Measurements from ENCODE around the gene DUSP19. TPM values are rescaled to one million over a fixed set of nuclear protein-coding genes. Genes with fewer than 3 reads are reported as not detected.

DUSP19 gene
- total RNA-seq, 1 donor from 2014 or later, result 3.7 TPM

DNA sequence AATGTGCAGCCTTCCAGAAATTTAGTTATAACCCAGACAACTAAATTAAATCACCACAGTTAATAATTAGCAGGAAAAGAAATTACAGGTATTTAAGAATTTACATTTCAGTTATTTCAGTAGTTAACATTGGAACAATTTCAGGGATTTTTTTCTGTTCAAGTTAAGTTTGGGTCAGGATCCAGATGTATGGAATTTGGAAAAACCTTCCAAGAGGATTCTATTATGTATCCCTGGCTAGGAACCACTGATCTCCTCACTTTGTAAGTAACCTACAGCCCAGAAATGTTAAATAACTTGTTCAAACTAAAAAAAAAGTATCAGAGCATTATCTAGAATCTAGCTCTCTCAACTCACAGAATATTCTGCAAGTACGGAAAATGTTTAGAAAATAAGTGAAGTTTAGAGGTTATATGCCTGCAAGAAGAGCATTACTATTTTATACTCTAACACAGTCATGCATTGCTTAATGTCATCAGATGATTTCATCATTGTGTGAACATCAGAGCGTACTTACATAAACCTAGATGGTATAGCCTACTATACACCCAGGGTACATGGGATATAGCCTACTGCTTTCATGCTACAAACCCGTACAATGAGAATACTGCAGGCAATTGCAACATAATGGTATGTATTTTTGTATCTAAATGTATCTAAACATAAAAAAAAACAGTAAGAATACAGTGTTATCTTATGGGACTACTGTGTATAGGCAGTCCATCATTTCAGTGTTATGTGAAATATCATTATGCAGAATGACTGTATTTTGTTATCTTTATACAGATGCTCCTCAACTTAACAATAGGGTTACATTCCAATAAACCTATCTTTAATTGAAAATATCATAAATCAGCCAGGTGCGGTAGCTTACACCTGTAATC, 46.4 kb upstream of the DUSP19 start:
- H3K4me1 Mint-ChIP-seq (ENCODE audit: low read depth, unreplicated experiment), result peaks cover 25% of the 10 kb centered on the region
- H3K4me1 ChIP-seq (ENCODE audit: insufficient read depth, low read length), result peaks cover 21% of the 10 kb centered on the region
- no peak overlapping the region for H3K9ac ChIP-seq (ENCODE audit: low read length)
- no peaks in the 10 kb centered on the region for H3K9me3 ChIP-seq (ENCODE audit: insufficient read depth, low read depth, low read length)
- no peak overlapping the region for H3K4me3 Mint-ChIP-seq (ENCODE audit: unreplicated experiment)
- H3K27me3 Mint-ChIP-seq (ENCODE audit: low read depth, unreplicated experiment), result no peaks in the 10 kb centered on the region
- FAIRE-seq (no peak), DNase-seq (ENCODE audit: low read depth) (no peak)
- no peak overlapping the region for H3K4me2 ChIP-seq (ENCODE audit: low read length)
- TF ChIP-seq CTCF (IDR thresholded peaks at IDR 0.05; ENCODE audit: insufficient read depth, low read depth, low read length), result no peak
- no peaks in the 10 kb centered on the region for H3K9me3 Mint-ChIP-seq (ENCODE audit: unreplicated experiment)
- no peak overlapping the region for H3K27ac Mint-ChIP-seq (ENCODE audit: unreplicated experiment)
- no peak overlapping the region for H3K27ac ChIP-seq (ENCODE audit: low read depth, low read length)
- H3K36me3 Mint-ChIP-seq (ENCODE audit: low read depth, unreplicated experiment), result no peaks in the 10 kb centered on the region
- H2AFZ ChIP-seq (ENCODE audit: low read depth, low read length), result no peak overlapping the region
- H3K36me3 ChIP-seq (ENCODE audit: insufficient read depth, low read length), result no peaks in the 10 kb centered on the region
- no peaks in the 10 kb centered on the region for H3K27me3 ChIP-seq (ENCODE audit: insufficient read depth, low read length)
- H3K79me2 ChIP-seq (ENCODE audit: insufficient read depth, low read length), result peaks cover 100% of the 10 kb centered on the region
- H3K4me3 ChIP-seq (ENCODE audit: insufficient read depth, low read depth, low read length), result no peak overlapping the region
- peaks cover 94% of the 10 kb centered on the region for H4K20me1 ChIP-seq (ENCODE audit: insufficient read depth, low read length)

GRCh38 chr2:183033951-183034350, 44.6 kb upstream of the DUSP19 start:
- H3K4me3 Mint-ChIP-seq (ENCODE audit: unreplicated experiment), result peak overlapping the region; percentile 96
- H3K9me3 Mint-ChIP-seq (ENCODE audit: unreplicated experiment), result no peaks in the 10 kb centered on the region
- no peaks in the 10 kb centered on the region for H3K36me3 ChIP-seq (ENCODE audit: insufficient read depth, low read length)
- H3K9ac ChIP-seq (ENCODE audit: low read length), result no peak overlapping the region
- H3K36me3 Mint-ChIP-seq (ENCODE audit: low read depth, unreplicated experiment), result no peaks in the 10 kb centered on the region
- H3K27me3 ChIP-seq (ENCODE audit: insufficient read depth, low read length), result no peaks in the 10 kb centered on the region
- DNase-seq (ENCODE audit: low read depth) (no peak), FAIRE-seq (no peak)
- no peak overlapping the region for H3K4me3 ChIP-seq (ENCODE audit: insufficient read depth, low read depth, low read length)
- H2AFZ ChIP-seq (ENCODE audit: low read depth, low read length), result no peak overlapping the region
- H3K27me3 Mint-ChIP-seq (ENCODE audit: low read depth, unreplicated experiment), result no peaks in the 10 kb centered on the region
- H3K27ac ChIP-seq (ENCODE audit: low read depth, low read length), result no peak overlapping the region
- peaks cover 25% of the 10 kb centered on the region for H3K4me1 Mint-ChIP-seq (ENCODE audit: low read depth, unreplicated experiment)
- peak overlapping the region; percentile 90 for H3K4me2 ChIP-seq (ENCODE audit: low read length)
- TF ChIP-seq EZH2 (IDR thresholded peaks at IDR 0.05; ENCODE audit: insufficient read depth, low read length) (no peak), CTCF (IDR thresholded peaks at IDR 0.05; ENCODE audit: insufficient read depth, low read depth, low read length) (no peak)
- H3K79me2 ChIP-seq (ENCODE audit: insufficient read depth, low read length), result peaks cover 91% of the 10 kb centered on the region
- H3K4me1 ChIP-seq (ENCODE audit: insufficient read depth, low read length), result peaks cover 23% of the 10 kb centered on the region
- H3K9me3 ChIP-seq (ENCODE audit: insufficient read depth, low read depth, low read length), result no peaks in the 10 kb centered on the region
- H4K20me1 ChIP-seq (ENCODE audit: insufficient read depth, low read length), result peaks cover 80% of the 10 kb centered on the region
- H3K27ac Mint-ChIP-seq (ENCODE audit: unreplicated experiment), result peak overlapping the region; percentile 73

- FAIRE-seq (no peak), DNase-seq (ENCODE audit: low read depth) (peak; percentile 74)
- Histone ChIP-seq H3K4me3 (ENCODE audit: insufficient read depth, low read depth, low read length) (peak overlapping the region; percentile 2), H3K9me3 (ENCODE audit: insufficient read depth, low read depth, low read length) (no peaks in the 10 kb centered on the region), H3K4me2 (ENCODE audit: low read length) (peak overlapping the region; percentile 90), H3K9ac (ENCODE audit: low read length) (no peak overlapping the region), H2AFZ (ENCODE audit: low read depth, low read length) (no peak overlapping the region), H4K20me1 (ENCODE audit: insufficient read depth, low read length) (peaks cover 72% of the 10 kb centered on the region), H3K36me3 (ENCODE audit: insufficient read depth, low read length) (no peaks in the 10 kb centered on the region), H3K4me1 (ENCODE audit: insufficient read depth, low read length) (peaks cover 22% of the 10 kb centered on the region), H3K27ac (ENCODE audit: low read depth, low read length) (peak overlapping the region; percentile 93), H3K27me3 (ENCODE audit: insufficient read depth, low read length) (no peaks in the 10 kb centered on the region), H3K79me2 (ENCODE audit: insufficient read depth, low read length) (peaks cover 82% of the 10 kb centered on the region)
- peaks cover 22% of the 10 kb centered on the region for H3K4me1 Mint-ChIP-seq (ENCODE audit: low read depth, unreplicated experiment)
- peak overlapping the region; percentile 96 for H3K4me3 Mint-ChIP-seq (ENCODE audit: unreplicated experiment)
- H3K27ac Mint-ChIP-seq (ENCODE audit: unreplicated experiment), result peak overlapping the region; percentile 59
- H3K27me3 Mint-ChIP-seq (ENCODE audit: low read depth, unreplicated experiment), result no peaks in the 10 kb centered on the region
- TF ChIP-seq EZH2 (IDR thresholded peaks at IDR 0.05; ENCODE audit: insufficient read depth, low read length) (no peak), CTCF (IDR thresholded peaks at IDR 0.05; ENCODE audit: insufficient read depth, low read depth, low read length) (no peak)
- no peaks in the 10 kb centered on the region for H3K36me3 Mint-ChIP-seq (ENCODE audit: low read depth, unreplicated experiment)
- H3K9me3 Mint-ChIP-seq (ENCODE audit: unreplicated experiment), result no peaks in the 10 kb centered on the region
Observed at GRCh38 chr2:183034806-183035205, 43.7 kb upstream of the DUSP19 start.
